HAP-1 (cell line): Measurements from ENCODE around the gene LCE7A.

Experiments used
- DNase-seq, 2 experiments: peaks; one replicate each; pipeline ENCODE4 v3.0.0-alpha.2; 2016 to 2020; ENCODE audit warnings: low spot score in 2 of 2
- H3K27me3 ChIP-seq: fragments of 250-450 bp; sonication (Bioruptor Pico); 2 replicates; pipeline ENCODE4 v1.5.1; 2020; ENCODE audit warnings: low read depth, mild to moderate bottlenecking, moderate library complexity
- H3K36me3 ChIP-seq: fragments of 250-450 bp; sonication (Bioruptor Pico); replicated peaks from 2 replicates; pipeline ENCODE4 v1.5.1; 2020; ENCODE audit warnings: mild to moderate bottlenecking
- H3K4me1 ChIP-seq: fragments of 250-450 bp; sonication (Bioruptor Pico); 2 replicates; pipeline ENCODE4 v1.5.1; 2020; ENCODE audit warnings: mild to moderate bottlenecking
- H3K4me3 ChIP-seq: fragments of 250-450 bp; sonication (Bioruptor Pico); 2 replicates; pipeline ENCODE4 v1.5.1; 2020; ENCODE audit warnings: mild to moderate bottlenecking, moderate library complexity
- H3K9me3 ChIP-seq: fragments of 250-450 bp; sonication (Bioruptor Pico); 2 replicates; pipeline ENCODE4 v1.5.1; 2020; ENCODE audit warnings: mild to moderate bottlenecking, moderate library complexity
- in situ Hi-C: fragments of 300-500 bp; cut with MboI; formaldehyde crosslinking; loops from 3 replicates; pipeline ENCODE4 v1.14.3; 2020; ENCODE audit warnings: low sequenced_read_pairs, inconsistent platforms, mixed read lengths

The LCE7A gene, protein sequence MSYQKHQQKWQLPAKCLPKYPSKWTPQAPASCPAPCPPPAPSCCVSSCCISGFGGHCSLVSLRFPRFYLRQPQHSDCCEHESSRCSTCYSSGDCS

DNA sequence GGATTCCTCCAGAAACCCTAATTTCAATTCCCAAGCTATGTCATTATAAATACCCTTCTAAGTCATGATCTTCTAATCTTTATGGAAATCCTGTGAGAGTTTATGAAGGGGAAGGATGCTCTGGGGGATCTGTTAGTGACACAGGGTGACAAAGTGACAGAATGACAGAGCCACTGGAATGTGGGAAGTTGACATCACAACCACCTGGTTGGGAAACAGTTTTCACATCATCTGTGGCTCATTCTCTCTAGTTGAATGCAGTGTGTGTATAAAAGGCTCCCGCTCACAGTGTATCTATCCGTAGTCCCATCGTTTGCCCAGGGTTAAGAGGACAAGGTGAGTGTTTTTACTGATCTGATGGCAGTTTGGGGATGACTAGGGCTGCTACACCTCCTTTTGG is at the start of gene LCE7A:
Gene LCE7A, plus strand, starts transcription at position 301 of the 400 bp plus-strand sequence. CDS start 702 bp downstream, outside the sequence.
- in situ Hi-C loops, result no loop called here
- Histone ChIP-seq H3K9me3 (no peaks in the 10 kb centered on the region), H3K4me3 (no peak within 1 kb of the TSS), H3K4me1 (no peaks in the 10 kb centered on the region), H3K27me3 (no peaks in the 10 kb centered on the region), H3K36me3 (no peaks in the 10 kb centered on the region)
- DNase-seq, result no peak

DNA sequence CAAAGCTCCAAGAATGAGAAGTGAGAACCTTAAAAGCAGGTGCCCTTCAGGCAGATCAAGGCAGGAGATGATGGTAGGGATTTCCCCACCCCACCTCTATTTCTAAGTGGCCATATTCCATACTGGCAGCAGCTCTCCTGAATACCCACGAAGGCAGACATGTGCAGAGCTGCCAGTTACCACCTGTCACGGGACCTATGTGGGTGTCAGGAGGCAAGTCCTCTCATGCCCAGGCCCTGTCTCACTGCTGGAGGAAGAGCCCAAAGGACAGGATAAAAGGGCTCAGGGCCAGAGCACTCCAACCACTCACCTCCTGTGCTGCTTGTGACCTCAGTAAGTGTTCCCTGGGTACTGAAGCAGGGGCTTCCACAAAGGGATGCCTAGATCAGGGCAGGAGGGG is 48.7 kb upstream of the LCE7A start:
- Histone ChIP-seq H3K36me3 (no peaks in the 10 kb centered on the region), H3K4me1 (no peaks in the 10 kb centered on the region), H3K27me3 (no peaks in the 10 kb centered on the region), H3K4me3 (no peak overlapping the region), H3K9me3 (no peaks in the 10 kb centered on the region)
- DNase-seq, result no peak
- in situ Hi-C loops, result no loop called here

DNA sequence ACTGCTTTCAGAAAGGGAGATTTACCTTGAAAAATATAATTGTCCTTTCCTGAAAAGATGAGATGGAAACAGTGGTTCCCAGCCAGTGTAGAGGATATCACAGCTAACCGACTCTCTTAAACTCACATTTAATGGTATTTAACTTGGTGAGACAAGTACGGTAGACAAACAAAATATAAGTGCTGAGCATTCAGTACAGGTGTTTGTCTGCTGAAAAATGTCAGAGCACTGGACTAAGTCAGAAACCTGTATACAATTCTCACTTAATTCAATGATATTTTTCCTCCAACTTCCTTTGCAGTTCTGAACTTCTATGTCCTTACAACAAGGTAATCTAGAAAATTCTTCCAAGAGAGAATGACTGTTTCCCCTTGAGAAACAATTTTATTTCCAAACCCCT is 48.1 kb upstream of the LCE7A start, which contains the start of gene LCE1B:
Gene LCE1B, plus strand, starts transcription at position 301 of the 400 bp plus-strand sequence. CDS start 476 bp downstream, outside the sequence.
- in situ Hi-C loops, result no loop called here
- Histone ChIP-seq H3K4me3 (no peak within 1 kb of the TSS), H3K4me1 (no peaks in the 10 kb centered on the region), H3K27me3 (no peaks in the 10 kb centered on the region), H3K9me3 (no peaks in the 10 kb centered on the region), H3K36me3 (no peaks in the 10 kb centered on the region)
- DNase-seq, result no peak

DNA sequence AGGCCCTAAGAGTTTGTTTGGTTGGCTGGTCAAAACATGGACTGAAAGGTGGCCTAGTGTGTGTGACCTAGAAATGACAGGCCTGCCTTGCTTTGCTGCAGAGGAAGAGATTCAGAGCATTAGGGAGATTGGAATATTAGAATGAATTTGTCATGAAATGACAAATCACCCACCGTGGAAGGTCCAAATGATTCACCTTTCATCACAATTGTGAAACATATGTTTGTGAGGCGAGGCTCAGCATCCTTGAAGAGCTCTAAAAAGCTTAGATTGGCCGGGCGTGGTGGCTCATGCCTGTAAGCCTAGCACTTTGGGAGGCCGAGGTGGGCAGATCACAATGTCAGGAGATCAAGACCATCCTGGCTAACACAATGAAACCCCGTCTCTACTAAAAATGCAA is 42.5 kb upstream of the LCE7A start:
- Histone ChIP-seq H3K4me1 (no peaks in the 10 kb centered on the region), H3K9me3 (no peaks in the 10 kb centered on the region), H3K36me3 (no peaks in the 10 kb centered on the region), H3K27me3 (no peaks in the 10 kb centered on the region), H3K4me3 (no peak overlapping the region)
- no peak for DNase-seq
- in situ Hi-C loops, result no loop called here

DNA sequence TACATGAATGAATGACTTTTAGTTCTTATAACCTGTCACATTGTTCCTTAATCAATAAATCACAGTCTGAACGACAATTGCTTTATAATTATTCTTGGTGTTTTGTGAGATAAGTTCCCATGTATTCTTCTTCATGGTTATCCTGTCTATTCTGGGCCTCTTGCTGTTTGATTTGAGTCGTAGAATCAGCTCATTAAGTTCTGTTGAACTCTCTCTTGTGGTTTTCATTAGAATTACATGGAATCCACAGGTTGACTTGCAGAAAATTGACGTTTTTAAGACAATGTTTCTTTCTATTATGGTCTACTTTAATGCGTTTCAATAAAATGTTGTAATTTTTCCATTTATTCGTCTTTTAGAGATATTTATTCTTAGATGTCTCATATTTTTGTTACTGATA is 36.5 kb upstream of the LCE7A start:
- Histone ChIP-seq H3K9me3 (no peaks in the 10 kb centered on the region), H3K27me3 (no peaks in the 10 kb centered on the region), H3K4me3 (no peak overlapping the region), H3K4me1 (no peaks in the 10 kb centered on the region), H3K36me3 (no peaks in the 10 kb centered on the region)
- in situ Hi-C loops, result no loop called here
- no peak for DNase-seq

DNA sequence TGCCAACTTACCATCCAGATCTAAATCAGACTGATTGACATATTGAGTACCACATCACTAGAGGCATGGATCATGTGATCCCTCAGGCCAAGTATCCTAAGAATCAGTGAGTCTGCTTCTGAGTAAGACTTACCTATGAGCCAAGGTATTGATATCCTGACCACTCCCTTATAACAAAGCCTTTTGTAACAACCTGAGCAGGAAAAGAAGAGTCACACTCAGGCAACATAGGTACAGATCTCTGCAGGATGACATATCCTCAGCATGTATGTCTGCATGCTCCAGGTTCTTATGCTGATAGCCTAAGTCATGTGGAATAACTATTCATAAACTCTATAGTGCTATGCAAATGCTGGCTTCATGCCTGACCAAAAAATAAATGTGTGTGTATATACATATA is 34.8 kb upstream of the LCE7A start:
- Histone ChIP-seq H3K9me3 (no peaks in the 10 kb centered on the region), H3K4me1 (no peaks in the 10 kb centered on the region), H3K27me3 (no peaks in the 10 kb centered on the region), H3K4me3 (no peak overlapping the region), H3K36me3 (no peaks in the 10 kb centered on the region)
- in situ Hi-C loops, result no loop called here
- DNase-seq, result no peak

DNA sequence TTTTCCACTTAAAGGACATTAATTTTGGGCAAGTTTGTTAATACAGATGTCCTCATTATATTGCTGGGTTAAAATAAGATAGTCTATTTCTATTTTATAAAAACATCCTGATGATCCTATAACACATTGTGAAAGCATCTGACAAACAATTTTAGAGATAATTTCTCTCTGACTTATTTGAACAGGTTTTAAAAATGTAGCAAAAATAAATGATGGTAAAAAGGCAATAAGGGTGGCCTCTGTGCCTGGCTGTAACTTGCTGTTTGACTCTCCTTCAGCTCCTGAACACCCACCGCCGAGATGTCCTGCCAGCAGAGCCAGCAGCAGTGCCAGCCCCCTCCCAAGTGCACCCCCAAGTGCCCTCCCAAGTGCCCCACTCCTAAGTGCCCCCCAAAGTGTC is 32.6 kb upstream of the LCE7A start, which contains the start of gene LCE1A:
Gene LCE1A, plus strand, starts transcription at position 301 of the 400 bp plus-strand sequence. Its CDS starts 0 bp downstream, at position 301.
- no peak within 1 kb of the TSS for H3K4me3 ChIP-seq
- no peak for DNase-seq
- no peaks in the 10 kb centered on the region for H3K27me3 ChIP-seq
- no peaks in the 10 kb centered on the region for H3K4me1 ChIP-seq
- no peaks in the 10 kb centered on the region for H3K36me3 ChIP-seq
- in situ Hi-C loops, result no loop called here
- H3K9me3 ChIP-seq, result no peaks in the 10 kb centered on the region

DNA sequence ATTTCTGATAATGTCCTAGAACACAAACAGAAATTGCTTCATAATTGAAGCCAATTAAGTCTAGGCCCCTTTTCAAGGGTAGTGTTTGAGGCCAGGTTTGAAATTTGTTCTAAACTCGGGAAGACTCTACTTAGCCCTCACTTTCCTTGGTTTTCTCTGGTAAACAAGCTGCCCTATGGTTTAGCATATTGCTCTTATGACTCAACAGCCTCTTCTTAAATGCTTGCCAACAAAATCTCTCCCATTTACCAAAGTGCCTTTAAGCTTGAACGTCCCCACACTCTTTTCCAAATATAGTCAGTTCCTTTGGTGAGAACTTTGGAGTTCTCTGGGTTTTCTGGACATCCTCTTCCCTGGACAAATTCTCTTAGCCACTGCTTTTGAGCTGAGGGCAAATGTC is 22.9 kb upstream of the LCE7A start:
- Histone ChIP-seq H3K27me3 (no peaks in the 10 kb centered on the region; the same call in 1 of the 2 replicates), H3K36me3 (no peaks in the 10 kb centered on the region), H3K9me3 (no peaks in the 10 kb centered on the region), H3K4me1 (no peaks in the 10 kb centered on the region), H3K4me3 (no peak overlapping the region)
- no peak for DNase-seq
- in situ Hi-C loops, result no loop called here

DNA sequence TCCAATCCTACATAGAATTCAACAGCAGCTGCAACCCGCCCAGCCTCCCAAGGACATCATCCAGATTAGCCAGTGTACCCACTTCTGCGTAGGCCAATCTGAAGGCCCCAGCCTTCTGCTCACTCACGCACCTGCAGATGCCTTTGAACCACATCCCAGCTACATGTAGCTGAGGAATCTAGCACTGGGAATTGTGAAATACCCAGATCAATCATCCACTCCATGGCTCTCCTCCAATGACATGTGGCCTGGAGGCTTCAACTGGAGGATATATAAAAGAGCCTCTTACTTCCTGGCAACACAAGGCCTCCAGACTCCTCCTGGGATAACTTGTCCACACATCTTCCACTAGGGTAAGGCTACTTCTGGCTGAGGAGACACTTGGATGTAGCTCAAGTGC is 17.2 kb upstream of the LCE7A start, which contains the start of gene LCE6A:
Gene LCE6A, plus strand, starts transcription at position 301 of the 400 bp plus-strand sequence. CDS start 665 bp downstream, outside the sequence.
- no peaks in the 10 kb centered on the region for H3K4me1 ChIP-seq
- no peaks in the 10 kb centered on the region for H3K9me3 ChIP-seq
- in situ Hi-C loops, result no loop called here

DNA sequence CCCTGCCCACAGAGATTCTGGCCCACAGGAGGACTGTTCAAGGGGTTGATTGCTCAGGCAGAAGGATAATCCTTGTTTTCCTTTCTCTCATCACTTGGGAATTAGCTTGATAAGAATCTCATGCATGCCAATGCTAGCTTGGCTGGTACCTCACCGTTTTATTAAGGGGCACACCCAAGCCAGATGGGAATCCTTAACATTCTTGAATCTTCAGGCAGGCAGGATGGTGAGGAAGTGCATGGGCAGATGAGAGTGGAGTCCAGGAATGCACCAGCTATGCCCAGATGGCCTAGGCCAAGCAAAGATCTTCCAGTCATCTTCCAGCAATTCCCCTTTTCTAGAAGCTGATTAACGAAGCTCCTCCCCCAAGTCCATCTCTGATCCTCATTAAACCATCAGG is 4.1 kb upstream of the LCE7A start:
- Histone ChIP-seq H3K9me3 (no peaks in the 10 kb centered on the region), H3K36me3 (no peaks in the 10 kb centered on the region), H3K4me1 (no peaks in the 10 kb centered on the region), H3K27me3 (no peaks in the 10 kb centered on the region), H3K4me3 (no peak overlapping the region)
- DNase-seq, result no peak
- in situ Hi-C loops, result no loop called here

More for the DNA sequence above, 17.2 kb upstream of the LCE7A start, which contains the start of gene LCE6A:
- no peak for DNase-seq
- Histone ChIP-seq H3K36me3 (no peaks in the 10 kb centered on the region), H3K4me3 (no peak within 1 kb of the TSS), H3K27me3 (peaks cover 3% of the 10 kb centered on the region; the same call in 1 of the 2 replicates)

DNA sequence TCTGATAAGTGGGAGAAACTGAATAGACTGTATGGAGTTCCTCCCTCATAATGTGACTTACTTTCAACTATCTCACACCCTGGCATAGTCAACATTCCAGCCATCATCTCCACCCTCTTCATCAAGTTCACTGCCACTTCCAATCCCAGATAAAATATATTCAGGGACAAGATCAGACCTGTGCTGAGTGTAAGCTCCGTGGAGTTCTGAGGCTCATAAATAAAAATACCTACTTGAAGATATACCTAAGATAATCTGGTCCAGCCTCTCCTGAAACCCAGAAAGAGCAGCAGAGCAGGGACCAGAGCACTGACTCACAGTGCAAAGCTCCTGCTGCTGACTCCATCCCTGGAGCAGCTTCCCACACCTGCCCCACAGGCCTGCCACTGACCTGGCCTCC is 1.7 kb upstream of the LCE7A start:
- DNase-seq, result no peak
- Histone ChIP-seq H3K4me1 (no peaks in the 10 kb centered on the region), H3K36me3 (no peaks in the 10 kb centered on the region), H3K9me3 (no peaks in the 10 kb centered on the region), H3K4me3 (no peak overlapping the region), H3K27me3 (no peaks in the 10 kb centered on the region)
- in situ Hi-C loops, result no loop called here

DNA sequence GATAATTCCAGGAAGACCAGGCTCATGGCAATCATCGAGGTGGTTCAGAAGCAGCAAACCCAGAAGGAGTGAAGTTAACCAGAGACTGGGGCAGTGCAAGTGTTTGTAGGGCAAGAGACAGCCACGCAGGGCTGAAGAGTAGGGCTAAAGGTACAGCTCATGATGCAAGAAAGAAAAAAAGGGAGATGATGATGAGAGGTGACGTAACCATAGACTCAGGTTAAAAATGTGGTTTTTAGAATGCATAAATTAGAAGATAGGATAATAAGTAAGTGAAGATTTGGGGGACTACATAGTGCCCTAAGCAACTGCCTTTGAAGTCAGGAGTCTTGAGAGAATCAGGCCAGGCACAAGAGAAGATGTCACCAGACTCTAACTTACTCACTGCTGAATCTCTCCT is 333 bp downstream of the LCE7A start:
- no peaks in the 10 kb centered on the region for H3K9me3 ChIP-seq
- no peaks in the 10 kb centered on the region for H3K27me3 ChIP-seq
- H3K4me1 ChIP-seq, result no peaks in the 10 kb centered on the region
- DNase-seq, result no peak
- no peaks in the 10 kb centered on the region for H3K36me3 ChIP-seq
- H3K4me3 ChIP-seq, result no peak overlapping the region
- in situ Hi-C loops, result no loop called here

DNA sequence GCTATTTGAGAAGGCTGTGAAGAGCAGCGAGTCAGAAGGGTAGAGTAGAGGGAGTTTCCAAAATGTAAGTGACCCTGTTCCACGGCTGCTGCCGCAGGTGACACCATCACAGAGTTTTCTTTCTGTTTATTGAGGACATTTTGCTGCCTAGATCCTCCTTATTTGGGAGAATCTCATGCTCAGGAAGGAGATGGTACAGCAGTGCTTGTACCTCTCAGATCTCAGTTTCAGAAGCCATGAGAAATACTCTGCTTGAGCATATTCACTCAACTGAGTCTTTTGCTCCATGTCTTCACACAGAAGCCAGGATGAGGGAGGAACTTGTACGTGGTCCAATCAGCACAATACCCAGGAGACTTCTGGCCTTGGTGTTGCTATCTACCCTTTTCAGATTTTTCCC is 1.6 kb downstream of the LCE7A start:
- no peaks in the 10 kb centered on the region for H3K36me3 ChIP-seq
- no peak for DNase-seq
- H3K27me3 ChIP-seq, result no peaks in the 10 kb centered on the region
- no peaks in the 10 kb centered on the region for H3K4me1 ChIP-seq
- in situ Hi-C loops, result no loop called here
- H3K9me3 ChIP-seq, result no peaks in the 10 kb centered on the region
- no peak overlapping the region for H3K4me3 ChIP-seq

DNA sequence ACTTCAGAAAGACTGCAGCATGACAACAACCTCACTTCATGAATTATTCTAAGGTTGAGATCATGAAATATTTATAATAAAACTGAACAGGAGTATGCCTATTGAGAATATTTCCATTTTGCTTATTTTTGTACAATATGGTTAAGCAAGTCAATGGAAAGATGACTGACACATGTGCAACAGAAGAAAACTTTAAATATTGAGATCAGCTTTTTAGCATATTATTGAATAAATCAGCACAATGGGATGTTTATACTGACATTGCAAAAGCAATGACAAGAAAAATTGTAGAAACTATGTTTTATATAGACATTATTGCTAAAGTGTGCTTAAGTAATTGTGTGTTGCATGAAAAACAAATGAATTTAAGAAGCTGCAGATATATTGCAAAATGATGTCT is 4.6 kb downstream of the LCE7A start:
- Histone ChIP-seq H3K27me3 (no peaks in the 10 kb centered on the region), H3K9me3 (no peaks in the 10 kb centered on the region), H3K36me3 (no peaks in the 10 kb centered on the region), H3K4me3 (no peak overlapping the region), H3K4me1 (no peaks in the 10 kb centered on the region)
- in situ Hi-C loops, result no loop called here
- DNase-seq, result no peak

DNA sequence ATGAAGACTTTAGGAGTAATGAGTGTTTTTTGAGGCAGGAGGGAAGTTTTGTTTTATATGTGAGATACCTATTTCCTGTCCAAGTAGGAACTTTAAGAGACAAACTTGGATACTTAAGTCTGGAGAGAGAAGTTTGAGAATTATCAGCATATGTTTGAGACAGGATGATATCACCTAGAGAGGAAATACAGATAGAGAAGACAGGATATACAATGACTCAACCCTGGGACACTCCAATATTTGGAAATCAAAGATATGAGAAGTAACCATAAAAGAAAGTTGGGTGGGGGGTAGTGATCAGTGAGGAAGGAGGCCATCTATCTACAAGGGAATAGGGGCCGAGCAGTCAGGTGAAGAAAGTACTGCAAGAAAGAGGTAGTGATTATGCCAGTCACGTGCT is 6.5 kb downstream of the LCE7A start:
- in situ Hi-C loops, result no loop called here
- Histone ChIP-seq H3K9me3 (no peaks in the 10 kb centered on the region), H3K4me3 (no peak overlapping the region), H3K4me1 (no peaks in the 10 kb centered on the region), H3K27me3 (no peaks in the 10 kb centered on the region), H3K36me3 (no peaks in the 10 kb centered on the region)
- no peak for DNase-seq
